ENCODE data around the gene ACBD6.

ACBD6 gene

DNA sequence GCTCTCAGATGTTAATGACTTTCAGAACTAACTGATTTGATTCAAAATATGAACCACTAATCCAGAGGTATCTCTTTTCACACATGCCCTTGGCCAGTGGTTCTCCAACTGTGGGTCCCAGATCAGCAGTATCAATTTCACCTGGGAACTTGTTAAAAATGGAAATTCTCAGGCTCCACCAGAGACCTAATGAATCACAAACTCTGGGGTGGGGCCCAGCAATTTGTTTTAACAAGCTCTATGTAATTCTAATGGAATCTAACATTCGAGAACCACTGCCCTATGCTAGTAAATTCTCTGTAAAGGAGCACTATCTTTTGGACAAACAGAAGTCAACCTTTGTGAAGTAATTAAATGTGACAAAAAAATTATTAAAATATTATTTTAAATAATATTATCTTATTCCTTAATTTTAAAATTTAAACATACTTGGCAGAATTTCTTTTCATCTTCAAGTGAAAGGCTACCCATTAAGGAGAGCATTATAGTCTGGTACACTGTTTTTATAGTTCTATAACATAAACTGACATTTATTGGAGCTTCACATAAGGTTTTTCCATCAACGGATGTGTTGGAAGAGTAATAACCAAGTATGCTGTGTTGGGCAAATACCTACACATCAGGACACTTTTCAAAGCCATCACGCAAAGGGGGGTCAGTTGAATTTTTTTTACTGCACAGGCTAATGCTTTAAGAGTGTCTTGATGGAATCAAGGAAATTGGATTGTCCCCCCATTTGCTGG lies 141.9 kb downstream of the ACBD6 start:
- WGBS, 2 experiments, result 94 to 96% methylated on average over 3 of the region's 3 CpGs
- Histone ChIP-seq H3K36me3 (ENCODE audit: control insufficient read depth, insufficient read depth, low read length) (no peaks in the 10 kb centered on the region), H3K27me3 (ENCODE audit: control insufficient read depth, insufficient read depth, low read length, poor library complexity, severe bottlenecking) (peaks cover under 1% of the 10 kb centered on the region), H3K4me1 (ENCODE audit: control insufficient read depth, insufficient read depth, low read length) (no peaks in the 10 kb centered on the region), H3K4me3 (ENCODE audit: insufficient read depth, low read depth, low read length) (no peak overlapping the region), H3K9me3 (ENCODE audit: control insufficient read depth, low read length) (no peaks in the 10 kb centered on the region), H3K27ac (ENCODE audit: insufficient read depth, low read depth, low read length, poor library complexity, severe bottlenecking) (no peak overlapping the region)

DNA sequence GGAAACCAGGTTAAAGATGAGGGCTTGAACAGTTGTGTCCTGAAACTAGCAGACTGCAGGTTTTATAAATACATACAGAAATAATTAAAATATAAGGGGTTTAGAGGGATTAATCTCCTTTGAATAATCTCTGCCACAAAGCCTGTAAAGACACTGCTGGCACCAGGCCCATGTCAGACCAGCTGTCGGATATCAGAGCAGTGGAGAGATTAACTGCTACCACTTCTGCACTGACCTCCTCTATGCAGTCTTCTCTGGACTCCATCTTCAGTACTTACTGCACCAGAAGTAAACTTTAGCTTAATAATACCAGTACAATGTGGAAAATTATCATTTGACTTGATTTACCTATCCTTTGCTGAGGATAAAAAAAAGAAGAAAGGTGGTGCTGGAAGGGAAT lies 143.7 kb downstream of the ACBD6 start:
- Histone ChIP-seq H3K4me3 (ENCODE audit: insufficient read depth, low read depth, low read length) (no peak overlapping the region), H3K27ac (ENCODE audit: insufficient read depth, low read depth, low read length, poor library complexity, severe bottlenecking) (no peak overlapping the region)
- 85 to 89% methylated on average over 1 of the region's 1 CpG for WGBS, 2 experiments

DNA sequence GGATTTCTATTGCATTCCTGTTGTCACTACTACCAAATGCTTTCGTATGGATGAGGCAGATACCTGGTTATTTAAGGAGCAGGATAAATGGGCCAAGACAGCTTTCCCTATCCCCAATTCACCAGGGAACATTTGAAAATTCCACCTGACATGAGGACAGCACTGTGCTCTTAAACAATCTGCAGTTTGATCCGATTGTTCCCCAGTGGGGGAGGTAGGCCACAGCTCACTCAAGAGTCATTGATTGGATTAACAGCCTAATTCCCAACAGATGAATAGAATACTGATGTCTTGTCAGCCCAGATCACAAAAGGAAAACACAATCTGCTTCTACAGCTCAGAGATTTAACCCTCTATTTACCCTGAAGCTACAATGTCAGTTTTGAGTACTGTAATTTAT lies 148.4 kb downstream of the ACBD6 start:
- Histone ChIP-seq H3K4me3 (ENCODE audit: insufficient read depth, low read depth, low read length) (no peak overlapping the region), H3K4me1 (ENCODE audit: control insufficient read depth, insufficient read depth, low read length) (peaks cover 12% of the 10 kb centered on the region), H3K27me3 (ENCODE audit: control insufficient read depth, insufficient read depth, low read length, poor library complexity, severe bottlenecking) (peaks cover 21% of the 10 kb centered on the region), H3K27ac (ENCODE audit: insufficient read depth, low read depth, low read length, poor library complexity, severe bottlenecking) (no peak overlapping the region), H3K9me3 (ENCODE audit: control insufficient read depth, low read length) (no peaks in the 10 kb centered on the region), H3K36me3 (ENCODE audit: control insufficient read depth, insufficient read depth, low read length) (no peaks in the 10 kb centered on the region)
- WGBS, 2 experiments, result 7 to 8% methylated on average over 2 of the region's 2 CpGs

More for the DNA sequence above, 143.7 kb downstream of the ACBD6 start:
- peaks cover 11% of the 10 kb centered on the region for H3K4me1 ChIP-seq (ENCODE audit: control insufficient read depth, insufficient read depth, low read length)
- H3K36me3 ChIP-seq (ENCODE audit: control insufficient read depth, insufficient read depth, low read length), result no peaks in the 10 kb centered on the region
- no peaks in the 10 kb centered on the region for H3K9me3 ChIP-seq (ENCODE audit: control insufficient read depth, low read length)
- H3K27me3 ChIP-seq (ENCODE audit: control insufficient read depth, insufficient read depth, low read length, poor library complexity, severe bottlenecking), result peaks cover 12% of the 10 kb centered on the region

DNA sequence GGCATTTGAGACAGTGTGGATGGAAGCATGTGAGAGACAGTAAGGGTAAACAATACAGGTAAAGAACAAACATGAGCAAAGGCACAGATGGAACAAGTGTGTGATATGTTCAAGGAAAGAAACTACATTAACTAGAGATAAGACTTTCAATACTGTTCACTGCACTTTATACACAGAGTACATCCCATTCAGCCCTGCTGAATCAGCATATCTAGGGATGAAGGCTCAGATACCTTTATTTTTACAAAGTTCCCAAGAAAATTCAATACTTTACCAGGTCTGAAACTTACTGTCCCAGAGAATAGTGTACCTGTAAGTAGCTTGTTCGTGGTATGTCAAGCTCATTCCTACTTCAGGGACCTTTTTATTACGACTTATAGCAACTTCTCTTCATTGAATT lies 149.8 kb downstream of the ACBD6 start:
- Histone ChIP-seq H3K4me1 (ENCODE audit: control insufficient read depth, insufficient read depth, low read length) (peaks cover 12% of the 10 kb centered on the region), H3K27me3 (ENCODE audit: control insufficient read depth, insufficient read depth, low read length, poor library complexity, severe bottlenecking) (peaks cover 21% of the 10 kb centered on the region), H3K27ac (ENCODE audit: insufficient read depth, low read depth, low read length, poor library complexity, severe bottlenecking) (no peak overlapping the region), H3K36me3 (ENCODE audit: control insufficient read depth, insufficient read depth, low read length) (no peaks in the 10 kb centered on the region), H3K9me3 (ENCODE audit: control insufficient read depth, low read length) (no peaks in the 10 kb centered on the region), H3K4me3 (ENCODE audit: insufficient read depth, low read depth, low read length) (no peak overlapping the region)
- 94 to 96% methylated on average over 2 of the region's 2 CpGs for WGBS, 2 experiments

DNA sequence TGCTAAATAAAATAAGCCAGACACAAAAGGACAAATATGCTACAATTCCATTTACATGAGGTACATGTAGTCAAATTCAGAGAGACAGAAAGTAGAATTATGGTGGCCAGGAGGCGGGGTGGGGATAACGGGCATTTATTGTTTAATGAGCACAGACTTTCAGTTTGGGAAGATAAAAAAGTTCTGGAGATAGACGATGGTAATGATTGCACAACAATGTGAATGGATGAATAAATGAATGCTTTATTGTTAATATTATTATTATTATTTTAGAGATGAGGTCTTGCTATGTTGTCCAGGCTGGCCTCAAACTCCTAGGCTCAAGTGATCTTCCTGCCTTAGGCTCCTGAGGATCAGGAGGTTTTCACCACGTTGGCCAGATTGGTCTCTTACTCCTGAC lies 150.4 kb downstream of the ACBD6 start:
- Histone ChIP-seq H3K36me3 (ENCODE audit: control insufficient read depth, insufficient read depth, low read length) (no peaks in the 10 kb centered on the region), H3K27ac (ENCODE audit: insufficient read depth, low read depth, low read length, poor library complexity, severe bottlenecking) (no peak overlapping the region), H3K4me3 (ENCODE audit: insufficient read depth, low read depth, low read length) (no peak overlapping the region), H3K9me3 (ENCODE audit: control insufficient read depth, low read length) (no peaks in the 10 kb centered on the region), H3K27me3 (ENCODE audit: control insufficient read depth, insufficient read depth, low read length, poor library complexity, severe bottlenecking) (peaks cover 21% of the 10 kb centered on the region), H3K4me1 (ENCODE audit: control insufficient read depth, insufficient read depth, low read length) (peaks cover 12% of the 10 kb centered on the region)
- WGBS, 2 experiments, result 88 to 96% methylated on average over 4 of the region's 4 CpGs

DNA sequence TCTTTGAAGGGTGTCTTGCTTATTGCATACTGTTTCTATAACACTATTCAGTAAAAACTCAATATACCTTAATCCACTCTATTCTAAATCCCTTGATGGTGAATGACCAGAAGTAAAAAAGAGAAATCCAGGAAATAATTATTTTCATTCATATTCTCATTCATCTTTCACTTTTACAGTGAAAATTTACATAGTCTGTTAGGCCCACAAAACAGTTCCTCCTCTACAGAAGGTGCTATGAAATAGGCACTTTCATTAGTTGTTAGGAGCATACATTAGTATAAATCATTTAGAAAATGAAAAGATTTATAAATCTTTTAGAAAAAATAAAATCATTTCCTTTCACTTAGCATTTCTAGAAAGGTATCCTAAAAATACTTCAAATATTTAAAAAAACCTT lies 157.2 kb downstream of the ACBD6 start:
- H3K9me3 ChIP-seq (ENCODE audit: control insufficient read depth, low read length), result no peaks in the 10 kb centered on the region
- H3K4me1 ChIP-seq (ENCODE audit: control insufficient read depth, insufficient read depth, low read length), result no peaks in the 10 kb centered on the region
- H3K27ac ChIP-seq (ENCODE audit: insufficient read depth, low read depth, low read length, poor library complexity, severe bottlenecking), result no peak overlapping the region
- H3K27me3 ChIP-seq (ENCODE audit: control insufficient read depth, insufficient read depth, low read length, poor library complexity, severe bottlenecking), result no peaks in the 10 kb centered on the region
- H3K4me3 ChIP-seq (ENCODE audit: insufficient read depth, low read depth, low read length), result no peak overlapping the region
- no peaks in the 10 kb centered on the region for H3K36me3 ChIP-seq (ENCODE audit: control insufficient read depth, insufficient read depth, low read length)

DNA sequence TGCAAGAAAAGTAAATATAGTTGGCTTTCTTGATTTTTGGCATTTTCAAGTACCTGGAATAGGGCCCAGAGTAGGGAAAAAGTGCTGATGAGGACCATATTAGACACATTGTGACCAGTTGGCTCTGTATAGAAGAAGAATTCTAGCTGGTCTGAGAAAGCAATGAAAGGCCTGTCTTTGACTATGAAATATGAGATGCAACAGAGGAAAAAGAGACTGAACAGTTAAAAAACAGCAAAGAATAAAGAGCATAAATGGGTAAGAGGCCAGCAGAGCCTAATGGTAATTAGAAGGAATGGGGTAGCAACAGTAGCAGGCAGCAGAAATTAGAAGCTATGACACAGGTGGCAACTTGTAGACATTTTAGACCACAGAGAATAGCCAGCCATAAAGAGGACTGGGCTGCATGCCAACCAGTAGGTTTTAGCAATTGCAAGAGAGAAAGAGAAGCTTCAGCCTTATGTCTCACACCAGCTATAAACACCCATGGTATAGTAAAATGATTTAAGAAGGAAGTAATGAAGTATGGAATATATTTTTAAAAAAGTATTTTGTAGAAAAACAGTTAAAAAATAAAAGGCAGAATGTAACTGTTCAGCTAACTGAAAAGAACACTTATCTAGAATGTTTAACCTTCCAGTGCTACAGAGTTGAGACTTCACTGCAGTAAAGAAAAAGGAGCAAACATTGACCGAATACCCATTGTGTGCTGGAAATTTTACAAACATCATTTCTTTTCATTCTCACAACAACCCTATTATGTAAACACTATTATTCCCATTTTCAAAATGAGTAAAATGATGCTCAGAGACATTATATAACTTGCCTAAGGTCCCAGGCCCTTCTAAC lies 158.2 kb downstream of the ACBD6 start:
- Histone ChIP-seq H3K4me1 (ENCODE audit: control insufficient read depth, insufficient read depth, low read length) (no peaks in the 10 kb centered on the region), H3K27ac (ENCODE audit: insufficient read depth, low read depth, low read length, poor library complexity, severe bottlenecking) (no peak overlapping the region), H3K27me3 (ENCODE audit: control insufficient read depth, insufficient read depth, low read length, poor library complexity, severe bottlenecking) (no peaks in the 10 kb centered on the region), H3K4me3 (ENCODE audit: insufficient read depth, low read depth, low read length) (no peak overlapping the region), H3K36me3 (ENCODE audit: control insufficient read depth, insufficient read depth, low read length) (no peaks in the 10 kb centered on the region), H3K9me3 (ENCODE audit: control insufficient read depth, low read length) (no peaks in the 10 kb centered on the region)
- 92% methylated on average over 1 of the region's 1 CpG; no CpG with 5 or more reads in 1 of the 2 experiments for WGBS, 2 experiments

DNA sequence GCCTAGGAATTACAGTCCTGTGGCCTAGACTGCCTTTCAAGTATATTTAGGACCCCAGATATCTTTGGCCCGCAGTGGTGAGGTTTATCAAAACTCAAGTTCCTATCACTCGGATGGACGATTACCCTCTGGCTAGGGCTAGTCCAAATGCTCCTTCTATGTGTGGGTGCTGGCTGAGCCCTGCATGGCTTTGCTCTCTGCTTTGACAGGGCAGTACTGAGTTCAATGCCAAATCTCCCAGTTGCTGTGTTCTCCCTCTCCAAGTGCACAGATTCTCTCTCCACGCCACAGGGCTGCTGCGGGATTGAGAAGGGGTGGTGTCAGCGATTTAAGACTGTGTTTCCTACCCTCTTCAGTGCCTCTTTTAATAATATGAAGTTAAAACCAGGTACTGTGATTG lies 175.3 kb downstream of the ACBD6 start:
- H3K36me3 ChIP-seq (ENCODE audit: control insufficient read depth, insufficient read depth, low read length), result no peaks in the 10 kb centered on the region
- 88 to 97% methylated on average over 6 of the region's 6 CpGs for WGBS, 2 experiments
- H3K4me1 ChIP-seq (ENCODE audit: control insufficient read depth, insufficient read depth, low read length), result no peaks in the 10 kb centered on the region
- H3K27me3 ChIP-seq (ENCODE audit: control insufficient read depth, insufficient read depth, low read length, poor library complexity, severe bottlenecking), result no peaks in the 10 kb centered on the region
- H3K9me3 ChIP-seq (ENCODE audit: control insufficient read depth, low read length), result no peaks in the 10 kb centered on the region
- H3K27ac ChIP-seq (ENCODE audit: insufficient read depth, low read depth, low read length, poor library complexity, severe bottlenecking), result no peak overlapping the region
- no peak overlapping the region for H3K4me3 ChIP-seq (ENCODE audit: insufficient read depth, low read depth, low read length)

DNA sequence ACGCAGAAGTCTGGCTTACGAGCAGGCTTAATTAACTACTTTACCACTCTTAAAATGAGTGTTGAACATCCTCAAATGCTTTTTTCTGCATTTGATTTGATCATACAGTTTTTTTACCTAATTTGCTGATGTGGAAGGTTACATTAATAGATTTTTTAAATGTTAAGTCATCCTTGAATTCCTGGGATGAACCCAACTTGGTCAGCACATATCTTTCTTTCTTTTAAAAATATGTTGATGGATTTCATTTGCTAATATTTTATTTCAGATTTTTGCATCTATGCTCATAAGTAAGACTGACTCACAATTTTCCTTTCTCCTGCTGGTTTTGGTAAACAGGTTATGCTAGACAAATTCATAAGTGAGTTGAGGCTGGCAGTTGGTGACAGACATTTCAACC lies 189.5 kb downstream of the ACBD6 start:
- WGBS, 2 experiments, result 100% methylated on average over 2 of the region's 2 CpGs
- no peak overlapping the region for H3K4me3 ChIP-seq (ENCODE audit: insufficient read depth, low read depth, low read length)

DNA sequence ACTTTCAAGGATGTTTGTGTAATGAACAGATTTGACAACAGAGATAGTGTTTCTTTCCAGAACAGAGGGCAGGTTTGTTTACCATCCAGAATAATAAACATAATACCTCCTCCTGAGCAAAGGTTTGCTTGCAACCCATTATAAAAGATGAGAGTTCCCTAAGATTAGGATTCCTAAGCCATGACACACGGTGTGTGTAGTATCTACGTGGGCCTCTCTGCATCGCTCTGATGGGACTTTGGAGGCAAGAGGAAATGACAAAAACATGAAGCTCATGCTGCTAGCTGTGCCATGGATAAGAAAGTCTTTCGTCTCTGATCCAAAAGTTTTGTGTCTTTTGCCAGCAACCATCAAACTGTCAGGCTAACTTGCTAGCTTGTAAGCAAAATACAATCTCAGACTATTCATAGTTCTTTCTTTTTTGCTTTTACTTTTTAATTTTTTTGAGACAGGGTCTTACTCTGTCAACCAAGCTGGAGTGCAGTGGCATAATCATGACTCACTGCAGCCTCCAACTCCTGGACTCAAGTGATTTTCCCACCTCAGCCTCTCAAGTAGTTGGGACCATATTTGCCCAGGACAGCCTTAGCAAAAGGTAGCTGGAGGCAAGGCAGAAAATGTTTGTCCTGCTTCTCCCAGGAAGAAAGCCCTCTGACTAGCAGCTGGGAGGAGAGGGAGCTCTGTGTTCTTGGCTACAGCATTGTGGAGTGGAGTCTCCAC lies 191.2 kb downstream of the ACBD6 start:
- no peaks in the 10 kb centered on the region for H3K27me3 ChIP-seq (ENCODE audit: control insufficient read depth, insufficient read depth, low read length, poor library complexity, severe bottlenecking)
- no peaks in the 10 kb centered on the region for H3K36me3 ChIP-seq (ENCODE audit: control insufficient read depth, insufficient read depth, low read length)
- no peak overlapping the region for H3K27ac ChIP-seq (ENCODE audit: insufficient read depth, low read depth, low read length, poor library complexity, severe bottlenecking)
- WGBS, 2 experiments, result 95% methylated on average over 4 of the region's 4 CpGs
- H3K4me3 ChIP-seq (ENCODE audit: insufficient read depth, low read depth, low read length), result no peak overlapping the region
- H3K9me3 ChIP-seq (ENCODE audit: control insufficient read depth, low read length), result no peaks in the 10 kb centered on the region
- H3K4me1 ChIP-seq (ENCODE audit: control insufficient read depth, insufficient read depth, low read length), result no peaks in the 10 kb centered on the region

More for the DNA sequence above, 189.5 kb downstream of the ACBD6 start:
- Histone ChIP-seq H3K27ac (ENCODE audit: insufficient read depth, low read depth, low read length, poor library complexity, severe bottlenecking) (no peak overlapping the region), H3K9me3 (ENCODE audit: control insufficient read depth, low read length) (no peaks in the 10 kb centered on the region), H3K27me3 (ENCODE audit: control insufficient read depth, insufficient read depth, low read length, poor library complexity, severe bottlenecking) (no peaks in the 10 kb centered on the region), H3K36me3 (ENCODE audit: control insufficient read depth, insufficient read depth, low read length) (no peaks in the 10 kb centered on the region), H3K4me1 (ENCODE audit: control insufficient read depth, insufficient read depth, low read length) (no peaks in the 10 kb centered on the region)

Data from ectodermal cell (in vitro differentiated cells).